SHP77 (cell line): Measurements from ENCODE around the gene PLEKHH2.
"Not testable (repeated sequence)": the region's sequence is repeated elsewhere in the genome, so short reads cannot be mapped to it uniquely, and the experiment has no call there.

Experiments used
- DNase-seq, 2 experiments: peaks; one replicate each; lab custom pipeline; 2025; lab: John Stamatoyannopoulos, UW

Gene PLEKHH2

GRCh38 chr2:43717322-43717721, 80.3 kb downstream of the PLEKHH2 start:
- DNase-seq = no peak

- no peak for DNase-seq
Observed at GRCh38 chr2:43718530-43719124, 81.6 kb downstream of the PLEKHH2 start.

GRCh38 chr2:43724728-43725526, 87.9 kb downstream of the PLEKHH2 start:
- no peak for DNase-seq

GRCh38 chr2:43725711-43726246, 88.7 kb downstream of the PLEKHH2 start:
- DNase-seq = no peak

GRCh38 chr2:43726961-43727633, 90.0 kb downstream of the PLEKHH2 start:
- not testable (repeated sequence) for DNase-seq

GRCh38 chr2:43727634-43728014, 90.6 kb downstream of the PLEKHH2 start:
- no peak for DNase-seq

GRCh38 chr2:43729491-43730174, 92.6 kb downstream of the PLEKHH2 start:
- DNase-seq = no peak

GRCh38 chr2:43731211-43731610, 94.2 kb downstream of the PLEKHH2 start:
- no peak for DNase-seq

- DNase-seq = no peak
Observed at GRCh38 chr2:43736637-43737036, 99.6 kb downstream of the PLEKHH2 start.

- DNase-seq = no peak
Observed at GRCh38 chr2:43737097-43737854, 100.2 kb downstream of the PLEKHH2 start.

- DNase-seq = no peak
Observed at GRCh38 chr2:43737855-43738254, 100.8 kb downstream of the PLEKHH2 start.

- DNase-seq = no peak
Observed at GRCh38 chr2:43738257-43738656, 101.2 kb downstream of the PLEKHH2 start.

- DNase-seq = no peak
Observed at GRCh38 chr2:43743706-43744105, 106.6 kb downstream of the PLEKHH2 start.

- no peak for DNase-seq
Observed at GRCh38 chr2:43745457-43745856, 108.4 kb downstream of the PLEKHH2 start.

- DNase-seq = no peak
Observed at GRCh38 chr2:43748333-43748732, 111.3 kb downstream of the PLEKHH2 start.

- DNase-seq = no peak
Observed at GRCh38 chr2:43749583-43749982, 112.5 kb downstream of the PLEKHH2 start.

- no peak for DNase-seq
Observed at GRCh38 chr2:43751476-43751990, 114.5 kb downstream of the PLEKHH2 start.

GRCh38 chr2:43752302-43752701, 115.2 kb downstream of the PLEKHH2 start:
- no peak for DNase-seq

- no peak for DNase-seq
Observed at GRCh38 chr2:43754180-43754579, 117.1 kb downstream of the PLEKHH2 start.

- DNase-seq = no peak
Observed at GRCh38 chr2:43758739-43759138, 121.7 kb downstream of the PLEKHH2 start.

GRCh38 chr2:43759195-43759594, 122.1 kb downstream of the PLEKHH2 start:
- no peak for DNase-seq
